HG03460 (cell line): Measurements from ENCODE around the gene TRPM8.
A peak's percentile ranks its signal among the peaks of the same experiment; 100 is the strongest.

Experiments used
- ATAC-seq: cut with Tn5 transposase; IDR thresholded peaks from one replicate; pipeline ENCODE4 v1.9.1; 2021; ENCODE audit not compliant: unreplicated experiment

Gene TRPM8

GRCh38 chr2:233973786-233974185 is 56.6 kb downstream of the TRPM8 start:
- ATAC-seq, result no peak

- no peak for ATAC-seq
Observed at GRCh38 chr2:233974530-233975071, 57.4 kb downstream of the TRPM8 start.

GRCh38 chr2:233976087-233976486 is 58.9 kb downstream of the TRPM8 start:
- no peak for ATAC-seq

GRCh38 chr2:233976690-233977294 is 59.6 kb downstream of the TRPM8 start:
- ATAC-seq, result no peak

GRCh38 chr2:233977296-233977837 is 60.2 kb downstream of the TRPM8 start:
- ATAC-seq, result no peak

- no peak for ATAC-seq
Observed at GRCh38 chr2:233979748-233980147, 62.6 kb downstream of the TRPM8 start.

GRCh38 chr2:233980955-233981561 is 63.9 kb downstream of the TRPM8 start:
- no peak for ATAC-seq

GRCh38 chr2:233981574-233982420 is 64.6 kb downstream of the TRPM8 start:
- ATAC-seq, result no peak

GRCh38 chr2:233982421-233983121 is 65.4 kb downstream of the TRPM8 start:
- no peak for ATAC-seq

GRCh38 chr2:233983445-233983844 is 66.3 kb downstream of the TRPM8 start:
- no peak for ATAC-seq

- ATAC-seq, result no peak
Observed at GRCh38 chr2:233988581-233988980, 71.4 kb downstream of the TRPM8 start.

- no peak for ATAC-seq
Observed at GRCh38 chr2:233989221-233989858, 72.2 kb downstream of the TRPM8 start.

GRCh38 chr2:233990261-233990798 is 73.2 kb downstream of the TRPM8 start:
- ATAC-seq, result peak; percentile 81

GRCh38 chr2:233991196-233991595 is 74.0 kb downstream of the TRPM8 start:
- ATAC-seq, result no peak

GRCh38 chr2:233992513-233993217 is 75.5 kb downstream of the TRPM8 start:
- no peak for ATAC-seq

- ATAC-seq, result no peak
Observed at GRCh38 chr2:233993461-233993860, 76.3 kb downstream of the TRPM8 start.

GRCh38 chr2:233994151-233994550 is 77.0 kb downstream of the TRPM8 start:
- ATAC-seq, result no peak

GRCh38 chr2:233996000-233996399 is 78.8 kb downstream of the TRPM8 start:
- ATAC-seq, result no peak

GRCh38 chr2:233996461-233996860 is 79.3 kb downstream of the TRPM8 start:
- no peak for ATAC-seq

- ATAC-seq, result no peak
Observed at GRCh38 chr2:233997707-233998106, 80.5 kb downstream of the TRPM8 start.
